Thyroid gland (tissue), 4 donors: ENCODE measurements around the gene SLC30A7. TPM values are rescaled to one million over a fixed set of nuclear protein-coding genes. Genes with fewer than 3 reads are reported as not detected.

Experiments
- DNase-seq, 2 donors: peaks; one replicate each; pipeline ENCODE4 v3.0.0-alpha.2; 2019
- H3K27ac ChIP-seq, 3 donors: fragments of 200-600 bp; sonication (generic); 1 replicate in 2 of 3; 2 replicates in 1 of 3; pipeline ENCODE4 v1.5.1; 2016 to 2019; ENCODE audit warnings: mild to moderate bottlenecking in 1 of 3, moderate library complexity in 1 of 3
- H3K27me3 ChIP-seq: fragments of 200-600 bp; sonication (generic); one replicate; pipeline ENCODE4 v1.5.1; 2019
- H3K36me3 ChIP-seq, 2 donors: fragments of 200-600 bp; sonication (generic); one replicate each; pipeline ENCODE4 v1.5.1; 2016 to 2019
- H3K4me1 ChIP-seq, 2 donors: fragments of 200-600 bp; sonication (generic); one replicate each; pipeline ENCODE4 v1.5.1; 2017 to 2019
- H3K4me3 ChIP-seq, 3 donors: fragments of 200-600 bp; sonication (generic); replicated peaks in 1 of 3; 1 replicate in 2 of 3; 2 replicates in 1 of 3; pipeline ENCODE4 v1.5.1; 2016; ENCODE audit warnings: mild to moderate bottlenecking in 1 of 3
- H3K9me3 ChIP-seq: fragments of 200-600 bp; sonication (generic); one replicate; pipeline ENCODE4 v1.5.1; 2017
- POLR2A ChIP-seq, 2 donors: fragments of 450-650 bp; IDR thresholded peaks; one replicate each; pipeline ENCODE4 v1.6.1; 2017; ENCODE audit warnings: antibody characterized with exemption in 2 of 2, mild to moderate bottlenecking in 2 of 2, moderate library complexity in 1 of 2
- WGBS, 2 donors: methylation state at CpG; one replicate each; pipeline ENCODE4 v1.1.5; 2017; 5-methylcytosine and 5-hydroxymethylcytosine counted together
- intact Hi-C: fragments of 100-400 bp; cut with DNase I; formaldehyde crosslinking; loops from one replicate; pipeline ENCODE4 v1.15.1; 2023
- total RNA-seq, 4 donors: library from RNA; depleted of rRNA; stranded (reverse); fragments of >200 nt; gene quantifications; one replicate each; pipeline ENCODE4 v1.2.3, GENCODE V29; 2016
- TF ChIP-seq, protein P1 (sequence below), 6 experiments: fragments of 200-600 bp in 3 of 6; fragments of 450-650 bp in 3 of 6; sonication (generic) in 3 of 6; IDR thresholded peaks; one replicate each; pipeline ENCODE4 v1.5.1; 2016 to 2019; ENCODE audit warnings: antibody characterized with exemption in 6 of 6, mild to moderate bottlenecking in 2 of 6, inconsistent platforms in 1 of 6, moderate library complexity in 1 of 6

The SLC30A7 gene
- total RNA-seq, 4 donors from 2014 or later: 32.4 to 39.7 (median 36.1) TPM

DNA sequence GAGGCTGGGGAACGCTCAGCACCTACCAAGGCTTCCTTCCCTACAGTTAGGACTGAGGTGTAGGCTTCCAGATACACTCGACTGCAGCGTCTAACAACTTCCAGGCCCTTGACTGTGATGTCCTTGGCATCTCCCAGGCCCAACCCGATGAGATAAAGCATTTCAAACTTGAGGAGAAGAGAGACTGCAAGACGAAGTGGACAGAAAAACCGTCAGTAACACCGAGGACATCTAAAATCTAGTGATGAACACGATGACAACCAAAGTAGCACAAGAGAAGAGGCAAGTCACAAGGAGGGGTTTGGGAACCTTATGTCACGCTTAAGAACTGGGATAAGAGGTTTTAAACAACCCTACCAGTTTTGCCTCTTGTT lies 129.4 kb downstream of the SLC30A7 start:
- Histone ChIP-seq H3K36me3 (no peaks in the 10 kb centered on the region), H3K9me3 (no peaks in the 10 kb centered on the region), H3K27me3 (no peaks in the 10 kb centered on the region), H3K27ac (peak overlapping the region in 2 of 3 donors; percentile 80 to 91), H3K4me3 (peak overlapping the region; percentile 25 to 62 (median 49)), H3K4me1 (peaks cover 5 to 11% of the 10 kb centered on the region in 2 donors)
- DNase-seq: peak in 1 of 2 donors; percentile 7
- TF ChIP-seq POLR2A (IDR thresholded peaks at IDR 0.05): no peak
- TF ChIP-seq, protein P1, sequence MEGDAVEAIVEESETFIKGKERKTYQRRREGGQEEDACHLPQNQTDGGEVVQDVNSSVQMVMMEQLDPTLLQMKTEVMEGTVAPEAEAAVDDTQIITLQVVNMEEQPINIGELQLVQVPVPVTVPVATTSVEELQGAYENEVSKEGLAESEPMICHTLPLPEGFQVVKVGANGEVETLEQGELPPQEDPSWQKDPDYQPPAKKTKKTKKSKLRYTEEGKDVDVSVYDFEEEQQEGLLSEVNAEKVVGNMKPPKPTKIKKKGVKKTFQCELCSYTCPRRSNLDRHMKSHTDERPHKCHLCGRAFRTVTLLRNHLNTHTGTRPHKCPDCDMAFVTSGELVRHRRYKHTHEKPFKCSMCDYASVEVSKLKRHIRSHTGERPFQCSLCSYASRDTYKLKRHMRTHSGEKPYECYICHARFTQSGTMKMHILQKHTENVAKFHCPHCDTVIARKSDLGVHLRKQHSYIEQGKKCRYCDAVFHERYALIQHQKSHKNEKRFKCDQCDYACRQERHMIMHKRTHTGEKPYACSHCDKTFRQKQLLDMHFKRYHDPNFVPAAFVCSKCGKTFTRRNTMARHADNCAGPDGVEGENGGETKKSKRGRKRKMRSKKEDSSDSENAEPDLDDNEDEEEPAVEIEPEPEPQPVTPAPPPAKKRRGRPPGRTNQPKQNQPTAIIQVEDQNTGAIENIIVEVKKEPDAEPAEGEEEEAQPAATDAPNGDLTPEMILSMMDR (IDR thresholded peaks at IDR 0.05): no peak
- intact Hi-C loops: no loop called here
- 0 to 1% methylated on average over 9 of the region's 9 CpGs for WGBS, 2 donors

DNA sequence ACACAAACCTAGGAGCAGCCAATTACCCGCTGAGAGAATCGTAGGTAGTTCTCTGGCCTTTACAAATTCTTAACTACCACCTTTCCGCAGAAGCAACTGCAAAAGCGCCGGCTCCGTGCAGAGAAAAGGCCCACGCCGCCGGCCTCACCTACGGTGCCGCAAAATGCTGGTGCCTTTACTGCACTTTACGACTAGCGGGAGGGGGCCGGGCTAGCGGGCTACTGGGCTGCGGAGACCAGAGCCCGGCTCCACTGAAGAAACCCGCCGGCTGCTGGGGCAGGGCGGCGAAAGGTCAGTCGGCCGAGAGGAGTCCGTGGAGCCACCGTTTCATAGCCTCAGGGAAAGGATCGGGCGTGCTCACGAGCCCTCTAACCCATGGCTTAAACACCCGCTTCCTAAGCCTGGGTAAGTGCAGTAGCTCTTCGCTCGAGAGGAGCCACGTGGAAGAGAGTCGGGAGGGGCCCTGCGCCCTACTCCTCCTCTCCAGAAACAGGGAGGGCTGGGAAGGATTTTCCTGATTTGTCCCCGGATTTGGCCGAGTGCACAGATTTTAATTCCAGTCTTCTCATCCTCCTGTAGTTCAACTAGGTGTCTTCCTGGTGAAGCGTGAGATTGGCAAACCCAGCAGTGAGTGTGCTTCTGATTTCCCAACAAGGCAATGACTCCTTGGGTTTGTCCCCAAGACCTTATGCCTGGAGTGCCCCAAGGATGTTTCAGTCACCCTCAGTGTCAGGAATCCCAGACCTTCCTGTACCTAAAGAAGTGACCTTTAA lies 130.0 kb downstream of the SLC30A7 start, which contains the start of gene DPH5:
TSS of gene DPH5 (minus strand) at position 128 of the 773 bp plus-strand sequence. CDS start 341 bp downstream, outside the sequence.
- intact Hi-C loops: no loop called here
- H3K36me3 ChIP-seq: no peaks in the 10 kb centered on the region
- H3K4me1 ChIP-seq: peaks cover 5 to 11% of the 10 kb centered on the region in 2 donors
- no peaks in the 10 kb centered on the region for H3K9me3 ChIP-seq
- DNase-seq: peak; percentile 87 to 89
- TF ChIP-seq, protein P1 (IDR thresholded peaks at IDR 0.05): peak in 1 of 6 experiments; percentile 3
- TF ChIP-seq POLR2A (IDR thresholded peaks at IDR 0.05): peak in 1 of 2 donors; percentile 58
- no peaks in the 10 kb centered on the region for H3K27me3 ChIP-seq
- peak within 1 kb of the TSS; percentile 25 to 62 (median 49) for H3K4me3 ChIP-seq
- peak within 1 kb of the TSS in 2 of 3 donors; percentile 80 to 91 for H3K27ac ChIP-seq
- WGBS, 2 donors: 0 to 1% methylated on average over 26 to 34 of the region's 37 CpGs

DNA sequence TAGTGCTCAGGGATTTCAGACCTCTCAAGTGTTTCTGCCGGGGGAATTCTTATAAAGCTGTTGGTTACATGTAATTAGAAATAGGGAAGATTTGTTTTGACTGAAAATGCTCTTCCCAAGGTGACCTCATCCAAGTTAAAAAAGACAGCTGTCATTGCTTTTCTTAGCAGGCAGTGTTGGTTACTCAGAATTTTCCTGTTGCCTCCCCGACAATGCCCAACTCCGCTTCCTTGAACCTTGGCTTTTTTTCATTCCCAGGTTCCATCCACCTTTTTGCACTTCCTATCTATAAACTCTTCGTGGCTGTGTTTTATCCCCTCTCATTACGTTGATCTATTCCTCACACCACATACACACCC lies 130.5 kb downstream of the SLC30A7 start:
- peaks cover 5 to 11% of the 10 kb centered on the region in 2 donors for H3K4me1 ChIP-seq
- H3K36me3 ChIP-seq: no peaks in the 10 kb centered on the region
- no peak for DNase-seq
- H3K27me3 ChIP-seq: no peaks in the 10 kb centered on the region
- peak overlapping the region; percentile 19 to 62 (median 49) for H3K4me3 ChIP-seq
- 49% methylated on average over 5 of the region's 5 CpGs for WGBS, 2 donors
- H3K9me3 ChIP-seq: no peaks in the 10 kb centered on the region
- TF ChIP-seq, protein P1 (IDR thresholded peaks at IDR 0.05): no peak
- no peak for TF ChIP-seq POLR2A (IDR thresholded peaks at IDR 0.05)
- intact Hi-C loops: no loop called here
- H3K27ac ChIP-seq: peak overlapping the region in 2 of 3 donors; percentile 80 to 91

DNA sequence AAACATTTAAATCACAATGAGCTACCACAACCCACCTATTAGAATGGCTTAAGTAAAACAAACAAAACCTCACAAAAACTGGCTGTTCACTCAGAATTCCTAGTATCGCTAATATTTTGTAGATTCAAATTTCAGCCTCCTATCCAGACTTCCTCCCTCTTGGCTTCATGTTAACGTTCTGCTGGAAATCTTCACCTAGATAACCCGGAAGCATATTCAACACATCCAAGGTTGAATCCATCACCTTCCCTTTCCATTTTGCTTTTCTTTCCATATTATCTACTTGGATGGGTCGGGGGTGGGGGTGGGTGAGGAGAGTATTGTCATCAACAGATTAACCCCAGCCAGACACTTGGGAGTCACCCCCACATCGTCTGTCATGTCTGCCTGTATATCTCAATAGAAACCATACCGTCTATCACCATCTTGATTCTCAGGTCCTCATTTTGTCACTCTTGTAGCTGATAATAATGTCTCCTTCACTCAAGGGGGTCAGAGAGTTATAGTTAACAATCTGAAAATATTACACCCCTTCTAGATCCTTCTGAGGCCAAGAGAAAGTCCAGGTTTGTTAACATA lies 131.4 kb downstream of the SLC30A7 start:
- TF ChIP-seq, protein P1 (IDR thresholded peaks at IDR 0.05): no peak
- TF ChIP-seq POLR2A (IDR thresholded peaks at IDR 0.05): no peak
- intact Hi-C loops: no loop called here
- H3K27ac ChIP-seq: no peak overlapping the region
- 90 to 93% methylated on average over 6 of the region's 6 CpGs for WGBS, 2 donors
- no peak for DNase-seq
- H3K27me3 ChIP-seq: no peaks in the 10 kb centered on the region
- no peaks in the 10 kb centered on the region for H3K36me3 ChIP-seq
- H3K4me1 ChIP-seq: peaks cover 5 to 11% of the 10 kb centered on the region in 2 donors
- H3K9me3 ChIP-seq: no peaks in the 10 kb centered on the region
- no peak overlapping the region for H3K4me3 ChIP-seq

DNA sequence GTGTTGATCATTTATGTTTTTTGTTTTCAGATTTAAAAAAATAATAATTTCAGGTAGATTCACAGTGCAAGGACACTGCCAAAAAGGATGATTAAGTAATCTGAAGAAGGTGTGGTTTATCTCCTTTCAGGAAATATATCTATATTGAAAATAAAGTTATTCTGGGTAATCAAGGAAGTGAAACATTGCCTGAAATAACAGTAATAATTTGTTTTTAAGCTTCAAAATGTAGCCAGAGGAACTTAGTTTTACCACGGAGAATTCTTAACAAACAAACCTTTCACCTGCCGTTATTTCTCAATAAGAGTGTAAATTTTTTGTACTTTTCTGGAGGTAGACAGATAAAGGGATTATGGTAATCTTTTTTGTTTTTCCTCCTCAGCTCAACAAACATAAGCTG lies 132.6 kb downstream of the SLC30A7 start:
- Histone ChIP-seq H3K4me1 (peaks cover 5 to 11% of the 10 kb centered on the region in 2 donors), H3K4me3 (no peak overlapping the region), H3K27me3 (no peaks in the 10 kb centered on the region), H3K36me3 (no peaks in the 10 kb centered on the region), H3K9me3 (no peaks in the 10 kb centered on the region), H3K27ac (no peak overlapping the region)
- 52 to 78% methylated on average over 2 of the region's 2 CpGs for WGBS, 2 donors
- intact Hi-C loops: no loop called here
- no peak for DNase-seq
- TF ChIP-seq, protein P1 (IDR thresholded peaks at IDR 0.05): no peak
- no peak for TF ChIP-seq POLR2A (IDR thresholded peaks at IDR 0.05)
